NOMO-1 (cell line): Measurements from ENCODE around the gene WRAP73.
"Not testable (repeated sequence)": the region's sequence is repeated elsewhere in the genome, so short reads cannot be mapped to it uniquely, and the experiment has no call there.

Experiments
- DNase-seq, 2 experiments: peaks; one replicate each; lab custom pipeline; 2025; ENCODE audit not compliant: unreplicated experiment in 2 of 2; lab: John Stamatoyannopoulos, UW

Gene WRAP73

GRCh38 chr1:3599816-3600215 is 50.1 kb downstream of the WRAP73 start:
- DNase-seq = no peak

GRCh38 chr1:3599286-3599811 is 50.6 kb downstream of the WRAP73 start:
- DNase-seq = no peak

- DNase-seq = no peak
These were observed 51.2 kb downstream of the WRAP73 start for GRCh38 chr1:3598522-3599285.

GRCh38 chr1:3598051-3598491 is 51.8 kb downstream of the WRAP73 start:
- no peak for DNase-seq

GRCh38 chr1:3597599-3597964 is 52.3 kb downstream of the WRAP73 start:
- no peak for DNase-seq

GRCh38 chr1:3596663-3597598 is 53.0 kb downstream of the WRAP73 start:
- DNase-seq = no peak

GRCh38 chr1:3595949-3596348 is 54.0 kb downstream of the WRAP73 start:
- DNase-seq = no peak

- DNase-seq = no peak
These were observed 55.1 kb downstream of the WRAP73 start for GRCh38 chr1:3594706-3595377.

- no peak for DNase-seq
These were observed 56.2 kb downstream of the WRAP73 start for GRCh38 chr1:3593745-3594144.

- no peak for DNase-seq
These were observed 56.6 kb downstream of the WRAP73 start for GRCh38 chr1:3593334-3593733.

GRCh38 chr1:3590951-3591865 is 58.7 kb downstream of the WRAP73 start:
- DNase-seq = no peak

- DNase-seq = no peak
These were observed 59.7 kb downstream of the WRAP73 start for GRCh38 chr1:3590139-3590763.

- DNase-seq = no peak
These were observed 61.5 kb downstream of the WRAP73 start for GRCh38 chr1:3588395-3588794.

GRCh38 chr1:3586986-3587759 is 62.7 kb downstream of the WRAP73 start:
- DNase-seq = no peak

GRCh38 chr1:3585940-3586568 is 63.8 kb downstream of the WRAP73 start:
- DNase-seq = no peak

- not testable (repeated sequence) for DNase-seq
These were observed 64.5 kb downstream of the WRAP73 start for GRCh38 chr1:3585353-3585868.

- DNase-seq = no peak
These were observed 65.0 kb downstream of the WRAP73 start for GRCh38 chr1:3584915-3585314.

- DNase-seq = not testable (repeated sequence)
These were observed 66.2 kb downstream of the WRAP73 start for GRCh38 chr1:3583751-3584150.
